Left ventricle myocardium superior (tissue), 1 donor: ENCODE measurements around the gene ASTN2. TPM values are rescaled to one million over a fixed set of nuclear protein-coding genes. Genes with fewer than 3 reads are reported as not detected.
A peak's percentile ranks its signal among the peaks of the same experiment; 100 is the strongest.

ENCODE experiments used
- ATAC-seq: fragments of 200-7000 bp; cut with Tn5 transposase; one replicate; pipeline ENCODE4 v1.9.1; 2020; ENCODE audit warnings: mild to moderate bottlenecking, moderate library complexity
- DNase-seq: peaks from one replicate; pipeline ENCODE4 v3.0.0-alpha.2; 2020
- intact Hi-C: fragments of 100-400 bp; cut with micrococcal nuclease; formaldehyde crosslinking; loops from one replicate; pipeline ENCODE4 v1.11.0; 2022
- total RNA-seq: library from RNA; stranded (reverse); fragmentation: NEBNext Ultra II Directional; extraction: Animal tissue kit (Norgen Biotek cat#: 25700); gene quantifications from one replicate; pipeline ENCODE4 v1.2.1, GENCODE V29; 2021
- donor health status: DM: no; HTN: yes; CAD: no; lungs with severe emphysema.

Gene ASTN2
- total RNA-seq, 1 donor from 2014 or later = 11.3 TPM

DNA sequence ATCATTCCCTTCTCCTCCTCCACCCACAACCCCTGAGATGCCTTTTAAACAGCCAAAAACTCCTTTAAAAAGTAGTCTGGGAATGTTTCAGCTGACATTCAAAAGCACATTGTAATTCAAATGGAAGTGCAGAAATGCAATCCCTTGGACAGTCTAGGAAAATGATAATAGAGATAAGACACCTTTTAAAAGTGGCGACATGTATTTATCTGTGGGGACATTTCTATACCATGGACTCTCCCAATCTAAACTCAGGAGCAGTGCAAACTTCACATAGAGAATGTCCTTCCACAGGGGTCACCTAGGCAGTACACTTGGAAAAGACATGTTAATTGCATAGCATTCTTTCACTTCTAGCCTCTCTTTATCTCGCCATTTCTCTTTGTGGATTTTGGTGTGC is 694.7 kb downstream of the ASTN2 start:
- DNase-seq (no peak), ATAC-seq (no peak)
- intact Hi-C loops = no loop called here

DNA sequence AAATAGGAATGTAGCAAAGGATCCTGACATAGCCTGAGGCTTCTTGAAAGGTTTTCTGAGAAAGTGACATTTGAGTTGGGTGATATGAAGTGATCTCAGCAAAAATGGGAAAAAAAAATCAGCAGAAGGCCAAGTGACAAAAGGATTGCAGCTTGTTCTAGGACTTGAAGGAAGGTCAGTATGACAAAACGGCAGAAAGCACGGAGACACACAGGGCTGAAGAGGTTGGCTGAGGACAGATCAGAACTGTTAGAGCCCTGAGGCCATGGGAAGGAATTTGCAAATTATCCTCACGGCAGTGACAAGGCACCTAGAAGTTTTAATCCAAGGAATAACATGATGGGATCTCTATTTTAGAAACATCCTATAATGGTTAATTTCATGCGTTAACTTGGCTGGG is 696.7 kb downstream of the ASTN2 start:
- DNase-seq (no peak), ATAC-seq (no peak)
- intact Hi-C loops = no loop called here

DNA sequence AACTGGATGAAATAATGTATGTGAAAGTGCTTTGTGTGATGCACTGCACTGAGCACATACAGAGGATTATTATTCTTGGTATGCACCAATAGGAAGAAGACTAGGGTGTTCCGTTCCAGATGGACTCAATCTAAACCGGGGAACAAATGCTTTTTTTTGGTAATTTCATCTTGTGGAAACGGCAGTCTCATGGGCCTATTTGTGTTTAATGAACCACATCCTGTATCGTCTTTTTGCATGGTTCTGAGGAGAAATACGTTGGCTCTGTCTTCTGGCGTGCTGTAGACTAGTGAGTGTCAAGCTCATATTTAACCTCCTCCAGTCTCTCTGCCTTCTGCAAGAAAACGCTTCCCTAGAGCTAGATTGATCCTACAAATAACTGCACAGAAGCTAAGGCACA is 697.7 kb downstream of the ASTN2 start:
- intact Hi-C loops = no loop called here
- DNase-seq (no peak), ATAC-seq (peak; percentile 36)

DNA sequence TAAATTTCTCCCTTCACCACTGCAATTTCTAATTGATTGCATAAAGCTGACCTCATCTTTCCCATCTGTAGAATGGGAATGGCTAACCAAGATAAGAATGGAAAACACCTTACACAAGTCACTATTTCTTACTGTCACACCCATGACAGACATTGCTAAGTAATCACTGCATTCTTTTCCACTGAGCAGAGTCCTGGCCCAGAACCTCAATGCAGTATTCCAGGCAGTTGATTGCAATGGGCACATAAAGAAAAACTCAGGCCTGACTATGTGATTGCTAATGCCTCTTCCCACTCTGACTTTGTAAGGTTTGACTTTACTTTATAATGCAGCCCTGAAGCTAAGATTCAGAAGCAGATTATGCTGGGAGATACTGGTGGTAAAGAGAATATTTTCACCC is 698.4 kb downstream of the ASTN2 start:
- ATAC-seq = no peak
- intact Hi-C loops = no loop called here
- DNase-seq = no peak

DNA sequence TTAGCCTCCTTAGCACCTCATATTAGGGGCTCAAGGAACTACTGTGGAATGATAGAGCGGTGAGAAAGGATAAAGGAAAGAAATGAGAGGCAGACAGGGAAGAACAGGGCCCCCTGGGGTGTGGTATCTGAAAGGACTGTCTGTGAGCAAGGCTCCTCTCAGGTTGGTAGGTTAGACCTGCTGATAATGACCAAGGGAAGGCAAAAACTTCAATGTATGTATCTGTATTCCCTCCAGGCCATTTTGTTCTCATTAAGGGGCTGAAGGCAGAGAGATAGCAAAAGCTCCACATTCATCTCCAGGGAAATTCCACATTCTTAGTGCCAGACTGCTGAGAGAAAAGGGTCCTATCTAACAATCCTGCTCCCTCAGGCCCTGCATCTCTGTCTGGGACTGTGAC is 699.1 kb downstream of the ASTN2 start:
- DNase-seq = no peak
- intact Hi-C loops = no loop called here
- ATAC-seq = no peak

DNA sequence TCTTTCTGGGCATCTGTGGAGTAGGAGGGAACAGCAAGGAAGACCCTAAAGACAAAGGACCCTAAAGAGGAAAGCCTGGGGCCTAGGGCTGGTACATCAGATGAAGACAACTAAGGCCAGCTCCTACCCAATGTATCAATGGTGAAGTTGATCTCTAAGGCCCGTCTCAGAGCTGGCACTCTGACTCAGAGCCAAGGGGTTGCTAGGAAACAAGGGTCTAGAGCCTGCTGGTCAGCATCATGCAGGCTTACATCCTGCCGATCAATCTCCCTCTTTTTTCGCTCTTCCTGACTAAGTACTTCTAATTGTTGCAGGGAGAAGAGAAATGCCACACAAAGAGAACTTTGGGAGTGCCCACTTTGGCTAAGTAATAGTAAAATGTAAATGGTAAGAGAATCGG is 701.6 kb downstream of the ASTN2 start:
- DNase-seq = no peak
- intact Hi-C loops = no loop called here
- no peak for ATAC-seq

DNA sequence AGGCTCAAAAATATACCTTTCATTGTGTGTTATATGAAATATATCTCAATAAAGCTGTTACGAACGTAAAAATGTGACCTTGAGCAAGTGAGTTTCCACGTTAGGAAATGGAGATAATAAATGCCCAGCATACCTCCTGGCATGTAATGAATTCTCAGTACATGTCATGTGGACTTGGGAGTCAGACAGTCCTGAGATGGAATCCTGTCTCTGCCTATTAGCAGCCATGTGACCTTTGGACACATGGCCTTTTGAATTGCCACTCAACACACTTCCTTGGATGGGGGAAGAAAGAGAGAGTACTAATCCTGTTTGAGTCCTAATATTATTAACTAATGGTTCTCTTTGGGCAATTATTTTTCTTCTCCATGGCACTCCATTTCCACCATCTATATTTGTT is 702.1 kb downstream of the ASTN2 start:
- ATAC-seq (no peak), DNase-seq (no peak)
- intact Hi-C loops = no loop called here

DNA sequence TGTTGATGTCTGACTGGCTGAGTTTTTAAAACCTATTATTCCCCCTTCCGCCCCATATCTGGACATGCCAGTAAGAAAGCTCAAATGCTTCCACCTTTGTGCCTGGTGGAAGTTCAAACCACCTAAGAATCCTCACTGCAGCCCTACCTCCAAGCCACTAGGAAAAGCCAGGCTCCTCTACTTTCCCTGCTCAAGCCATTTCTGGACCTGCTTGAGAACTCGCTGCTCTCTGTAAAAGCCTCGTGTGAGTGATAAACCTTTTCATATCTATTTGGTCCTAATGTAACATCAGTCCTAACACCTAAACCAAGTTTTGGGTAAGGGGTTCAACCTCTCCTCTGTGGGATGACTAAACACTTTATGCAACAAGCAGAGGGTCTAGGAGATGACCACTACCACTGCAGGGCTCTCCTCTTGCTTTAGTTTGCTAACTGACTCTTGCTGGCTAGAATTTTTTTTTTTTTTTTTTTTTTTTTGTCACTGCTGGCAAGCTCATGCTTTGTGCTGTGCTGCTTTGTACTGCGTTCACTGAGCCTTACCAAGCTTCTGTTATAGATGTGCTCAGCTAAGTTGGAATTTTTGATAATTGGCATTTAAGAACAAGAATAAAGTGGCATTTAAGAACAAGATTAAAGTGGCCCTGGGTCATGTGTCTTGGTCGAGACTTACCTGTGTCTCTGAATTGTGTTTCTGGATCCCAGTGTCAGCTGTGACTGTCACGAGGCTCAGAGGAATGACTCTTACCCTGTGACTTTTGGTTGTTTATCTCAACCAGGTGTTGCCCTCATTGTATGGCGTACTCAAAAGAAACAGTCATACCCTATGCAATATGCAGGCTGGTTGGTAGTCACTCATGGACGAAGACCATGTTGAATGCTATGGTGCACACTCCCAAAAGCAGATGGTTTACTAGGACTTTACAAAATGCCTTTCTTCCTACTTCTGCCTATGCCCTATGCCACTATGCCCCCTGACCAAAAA is 708.3 kb downstream of the ASTN2 start:
- DNase-seq (no peak), ATAC-seq (no peak)
- intact Hi-C loops = no loop called here

DNA sequence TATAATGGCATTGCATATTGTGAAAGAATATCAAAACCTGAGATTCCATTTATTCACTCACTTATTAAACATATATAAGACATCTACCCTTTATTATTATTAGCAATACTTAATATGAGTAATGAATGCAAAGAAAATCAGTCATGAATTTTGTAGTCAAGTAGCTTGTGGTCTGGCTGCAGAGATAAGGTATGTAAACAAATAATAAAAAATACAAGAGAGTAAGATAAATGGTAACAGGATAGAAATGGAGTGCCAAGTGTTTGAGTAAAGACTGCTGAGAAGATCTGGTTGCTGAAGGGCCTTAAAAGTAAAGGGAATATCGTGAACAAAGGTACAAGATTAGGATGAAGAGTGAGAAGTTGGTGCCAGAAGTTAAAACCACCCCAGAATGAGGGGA is 709.3 kb downstream of the ASTN2 start:
- intact Hi-C loops = no loop called here
- DNase-seq (no peak), ATAC-seq (no peak)

DNA sequence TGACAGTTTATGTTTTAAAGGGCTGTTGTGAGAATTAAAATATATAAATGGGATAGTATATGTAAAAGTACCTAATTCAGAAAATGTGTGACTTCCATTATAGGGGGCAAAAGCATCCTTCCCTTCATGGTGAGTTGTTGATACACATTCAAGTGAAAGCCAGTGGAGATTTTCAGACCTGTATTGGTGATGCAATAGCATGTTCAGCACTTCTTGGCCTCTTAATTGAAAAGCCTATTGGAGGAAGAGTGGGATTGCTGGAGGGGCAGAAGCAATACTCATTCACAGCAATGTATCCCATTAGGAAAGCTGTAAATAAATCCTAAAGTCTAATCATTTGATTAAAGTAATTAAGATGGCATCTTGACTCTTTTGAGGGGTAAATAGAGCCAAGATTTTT is 710.4 kb downstream of the ASTN2 start:
- intact Hi-C loops = no loop called here
- no peak for ATAC-seq
- no peak for DNase-seq

DNA sequence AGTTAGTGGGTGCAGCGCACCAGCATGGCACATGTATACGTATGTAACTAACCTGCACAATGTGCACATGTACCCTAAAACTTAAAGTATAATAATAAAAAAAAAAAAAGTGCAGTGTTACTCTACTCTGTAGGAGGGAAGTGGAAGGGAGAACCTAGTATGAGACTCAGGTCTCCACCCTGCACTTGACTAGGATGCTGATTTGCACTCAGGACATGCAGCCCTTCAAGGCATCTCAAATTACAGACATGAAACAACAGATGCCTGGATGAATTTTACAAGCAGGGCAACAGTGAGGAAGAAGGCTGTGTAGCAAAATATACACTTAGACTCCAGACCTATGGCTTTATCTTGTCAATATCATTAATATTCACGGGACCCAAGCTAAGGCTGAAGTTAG is 711.2 kb downstream of the ASTN2 start:
- ATAC-seq = no peak
- intact Hi-C loops = no loop called here
- no peak for DNase-seq

DNA sequence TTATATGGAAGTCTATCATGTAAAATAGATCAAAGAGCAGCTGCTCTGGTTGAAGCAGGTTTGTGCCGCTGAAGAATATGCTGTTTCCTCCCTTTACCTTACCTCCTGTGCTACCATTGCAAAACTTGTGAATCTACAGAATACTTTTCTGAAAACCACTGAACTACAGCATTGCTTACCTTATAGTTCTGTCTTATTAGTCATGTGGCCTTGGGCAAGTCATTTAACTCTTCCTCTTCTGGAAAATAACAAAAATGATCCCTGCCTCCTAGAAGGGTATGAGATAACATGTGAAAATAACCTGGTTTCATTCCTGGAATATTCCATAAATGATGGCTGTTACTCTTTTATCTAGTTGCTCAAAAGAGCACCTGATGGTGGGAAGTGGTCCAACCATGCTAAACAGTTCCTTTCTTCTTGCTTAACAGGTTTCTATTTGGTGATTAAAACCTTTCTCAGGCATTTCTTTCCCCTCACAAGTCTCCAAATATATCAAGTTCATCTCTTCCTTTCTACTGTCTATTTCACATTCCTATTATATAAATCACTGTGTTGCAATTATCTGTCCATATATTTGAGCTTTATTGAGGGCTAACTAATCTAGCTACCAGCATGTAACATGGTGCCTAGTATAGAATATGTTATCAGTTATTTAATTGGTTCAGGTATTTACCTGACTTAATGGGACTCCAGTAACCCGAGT is 712.8 kb downstream of the ASTN2 start:
- intact Hi-C loops = no loop called here
- no peak for ATAC-seq
- no peak for DNase-seq

DNA sequence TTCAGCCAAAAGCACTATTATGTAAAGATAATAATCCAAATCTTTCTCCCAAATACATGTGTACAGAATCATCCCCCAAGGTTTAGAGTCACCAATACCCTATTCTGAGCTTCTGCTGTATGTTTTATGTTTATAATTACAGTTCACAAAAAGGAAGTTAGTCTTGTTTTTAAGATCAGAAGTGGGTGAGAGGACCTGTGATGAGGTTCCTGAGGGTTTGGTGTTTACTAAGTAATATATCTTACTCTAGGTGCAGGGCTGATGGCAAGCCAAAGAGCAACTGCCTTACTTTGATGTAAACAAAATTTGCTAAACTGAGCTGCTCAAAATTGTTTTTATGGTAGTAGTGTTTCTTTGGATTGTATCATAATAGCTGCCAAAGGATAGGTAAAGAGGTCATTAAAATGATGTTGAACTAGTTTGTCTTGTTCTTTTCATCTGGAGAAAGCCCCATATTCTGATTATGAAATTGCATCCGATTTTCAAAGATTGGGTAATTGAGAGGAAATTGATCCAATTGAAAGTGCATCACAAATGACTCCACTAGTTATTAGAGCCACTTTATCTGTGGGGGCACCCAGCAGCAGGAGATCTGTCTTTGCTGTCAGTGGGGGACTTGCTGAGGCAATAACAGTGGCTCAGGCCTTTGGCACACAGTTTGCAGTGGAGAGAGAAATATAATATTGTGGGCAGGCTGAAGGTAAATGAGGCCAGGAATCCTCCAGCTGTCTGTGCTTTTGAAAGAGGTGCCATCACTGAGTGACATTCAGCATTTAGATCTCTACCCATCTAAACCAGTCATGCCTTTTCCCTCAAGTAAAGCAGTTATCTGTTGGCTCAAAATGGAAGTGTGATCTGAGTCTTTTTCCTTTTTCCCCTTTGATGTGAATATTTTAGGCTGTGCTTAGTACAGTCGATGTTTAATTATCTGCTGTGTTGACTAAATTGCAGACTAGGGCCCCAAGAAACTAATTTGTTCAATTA is 713.7 kb downstream of the ASTN2 start:
- intact Hi-C loops = no loop called here
- DNase-seq (no peak), ATAC-seq (no peak)

DNA sequence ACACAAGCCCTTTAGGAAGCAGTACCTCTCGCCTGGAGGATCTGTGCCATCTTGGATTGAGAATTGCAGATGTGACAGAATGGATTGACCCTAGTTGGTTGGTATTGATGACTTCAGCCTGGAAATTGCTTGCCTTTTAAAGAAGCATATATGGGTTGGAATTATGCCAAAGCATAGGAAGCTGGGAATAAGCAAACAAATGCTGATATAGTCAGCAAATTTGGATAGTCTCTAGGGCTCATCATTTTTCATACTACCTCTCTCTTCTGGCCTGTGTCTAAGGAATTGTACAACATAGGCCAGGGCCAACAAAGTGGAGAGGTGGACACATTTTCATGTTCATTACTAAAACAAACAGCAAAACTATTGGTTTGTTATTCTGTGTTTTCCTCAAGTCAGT is 714.6 kb downstream of the ASTN2 start:
- ATAC-seq = no peak
- no peak for DNase-seq
- intact Hi-C loops = no loop called here

DNA sequence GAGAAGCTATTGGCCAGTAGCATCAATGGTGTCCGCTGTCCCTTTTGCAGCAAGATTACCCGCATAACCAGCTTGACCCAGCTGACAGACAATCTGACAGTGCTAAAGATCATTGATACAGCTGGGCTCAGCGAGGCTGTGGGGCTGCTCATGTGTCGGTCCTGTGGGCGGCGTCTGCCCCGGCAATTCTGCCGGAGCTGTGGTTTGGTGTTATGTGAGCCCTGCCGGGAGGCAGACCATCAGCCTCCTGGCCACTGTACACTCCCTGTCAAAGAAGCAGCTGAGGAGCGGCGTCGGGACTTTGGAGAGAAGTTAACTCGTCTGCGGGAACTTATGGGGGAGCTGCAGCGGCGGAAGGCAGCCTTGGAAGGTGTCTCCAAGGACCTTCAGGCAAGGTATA is 717.0 kb downstream of the ASTN2 start:
- DNase-seq (no peak), ATAC-seq (no peak)
- intact Hi-C loops = no loop called here

DNA sequence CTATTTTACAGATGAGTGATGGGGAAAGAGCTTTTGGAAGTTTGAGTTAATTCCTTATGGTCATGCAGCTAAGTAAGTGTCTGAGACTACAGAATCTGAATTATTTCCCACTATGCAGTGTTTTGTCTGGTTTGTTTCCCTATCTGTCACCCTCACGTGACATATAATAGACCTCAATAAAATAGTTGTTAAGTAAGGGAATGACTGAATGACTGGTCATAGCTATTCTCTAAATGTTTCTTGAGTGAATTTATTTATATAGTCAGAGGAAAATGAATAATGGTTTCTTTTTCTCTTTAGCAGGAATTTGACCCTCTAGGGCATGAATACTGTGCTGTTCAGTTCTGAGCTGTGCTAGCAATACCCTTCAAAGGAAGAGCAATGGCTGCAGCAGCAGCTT is 717.5 kb downstream of the ASTN2 start:
- ATAC-seq = no peak
- intact Hi-C loops = no loop called here
- DNase-seq = no peak

DNA sequence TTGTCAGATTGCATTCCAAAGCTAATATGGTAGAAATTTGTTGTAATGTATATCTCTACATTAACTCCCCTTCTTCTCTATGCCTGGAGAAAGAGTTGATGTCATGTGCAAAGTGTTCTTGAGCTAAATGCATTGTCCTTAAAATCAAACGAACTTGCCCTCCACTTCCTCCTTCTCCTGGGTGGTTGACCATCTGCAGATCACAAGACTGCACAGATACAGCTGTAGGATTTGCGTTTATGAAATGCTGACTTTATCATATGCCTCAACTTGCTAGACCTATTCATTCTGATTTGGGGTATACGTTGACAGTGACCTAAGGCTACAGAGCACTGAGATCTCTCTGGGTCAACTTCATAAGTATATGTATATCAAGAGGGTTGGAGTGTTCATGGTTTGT is 719.4 kb downstream of the ASTN2 start:
- peak; percentile 34 for ATAC-seq
- intact Hi-C loops = no loop called here

DNA sequence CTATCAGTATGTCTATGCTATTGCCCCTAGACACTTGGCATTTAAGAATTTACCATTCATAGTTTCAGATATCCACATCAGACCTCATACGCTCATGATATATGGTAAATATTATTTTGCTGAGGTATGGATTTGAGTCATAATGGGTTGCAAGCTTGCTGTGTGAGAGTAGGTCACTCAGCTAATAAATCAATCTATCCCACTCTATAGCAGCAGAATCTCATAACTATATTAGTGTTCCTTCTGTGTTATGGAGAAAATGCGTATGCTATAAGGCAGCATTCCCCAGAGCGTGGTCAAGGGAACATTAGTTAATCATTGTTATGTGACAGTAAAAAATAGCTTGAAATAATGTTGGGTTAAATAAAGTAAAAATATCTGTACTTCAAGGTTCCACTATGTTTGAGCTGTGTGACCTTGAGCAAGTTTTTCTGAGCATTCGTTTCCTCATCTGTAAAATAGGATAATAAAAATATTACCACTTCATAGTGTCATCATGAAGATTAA is 720.0 kb downstream of the ASTN2 start:
- intact Hi-C loops = no loop called here
- no peak for ATAC-seq
- no peak for DNase-seq

More for the DNA sequence above, 719.4 kb downstream of the ASTN2 start:
- no peak for DNase-seq

DNA sequence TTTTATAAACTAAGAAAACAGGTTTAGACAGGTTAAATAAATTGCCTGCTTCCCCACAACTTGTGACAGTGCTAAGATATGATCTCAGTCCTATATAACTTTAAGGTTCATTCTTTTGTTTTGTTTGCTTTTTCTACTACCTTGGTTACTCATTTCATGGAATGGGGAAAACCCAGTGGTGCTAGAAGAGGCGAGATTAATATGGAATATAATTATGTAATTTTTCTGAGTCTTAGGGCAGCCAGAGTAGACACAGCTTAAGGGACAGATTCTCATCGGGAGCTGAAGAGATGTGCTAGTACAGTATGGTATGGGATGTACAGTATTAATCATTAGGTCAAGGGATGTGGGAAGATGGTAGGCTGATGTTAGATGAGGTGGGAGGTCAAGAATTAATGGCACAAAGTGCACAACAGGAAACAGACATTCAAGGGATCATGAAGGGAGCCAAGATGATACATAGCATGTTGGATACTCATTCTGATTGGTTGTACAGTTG is 721.6 kb downstream of the ASTN2 start:
- intact Hi-C loops = no loop called here
- DNase-seq (no peak), ATAC-seq (no peak)
